CD4-positive, alpha-beta T cell (primary cell): Measurements from ENCODE around the gene NPAS3. TPM values are rescaled to one million over a fixed set of nuclear protein-coding genes. Genes with fewer than 3 reads are reported as not detected.

ENCODE experiments used
- ATAC-seq: fragments of 200-7000 bp; cut with Tn5 transposase; one replicate; pipeline ENCODE4 v1.10.0; 2022; ENCODE audit warnings: mild to moderate bottlenecking; ENCODE audit not compliant: poor library complexity
- CTCF ChIA-PET: fragments of 350-600 bp; sonication (Branson Sonifier 250); formaldehyde crosslinking; loops from one replicate; lab custom pipeline; 2021; ENCODE audit warnings: antibody characterized with exemption, inconsistent platforms; lab: Charles Lee
- POLR2A ChIA-PET: fragments of 350-600 bp; sonication (Branson Sonifier 250); formaldehyde crosslinking; loops from one replicate; lab custom pipeline; 2021; ENCODE audit warnings: antibody characterized with exemption, inconsistent platforms; lab: Charles Lee
- DNase-seq, 14 experiments: peaks; one replicate each; pipeline ENCODE4 v3.0.0-alpha.2; 2013 to 2020; ENCODE audit warnings: mixed read lengths in 2 of 14
- H3K27ac ChIP-seq, 2 donors: one replicate each; pipeline versions ENCODE4 v1.5.1 to v1.7.0; 2013; ENCODE audit warnings: low read length in 2 of 2, low read depth in 1 of 2, mild to moderate bottlenecking in 1 of 2
- H3K27me3 ChIP-seq, 2 experiments: 1 replicate in 1 of 2; 2 replicates in 1 of 2; pipeline versions ENCODE4 v1.6.1 to v1.7.0; 2013; ENCODE audit warnings: low read length in 2 of 2, control low read depth in 1 of 2, mild to moderate bottlenecking in 1 of 2, moderate library complexity in 1 of 2; ENCODE audit not compliant: insufficient read depth in 2 of 2, control insufficient read depth in 1 of 2
- H3K36me3 ChIP-seq: one replicate; pipeline ENCODE4 v1.6.1; 2013; ENCODE audit warnings: low read length, control low read depth; ENCODE audit not compliant: insufficient read depth
- H3K4me1 ChIP-seq: one replicate; pipeline ENCODE4 v1.6.1; 2013; ENCODE audit warnings: low read length, control low read depth; ENCODE audit not compliant: insufficient read depth
- H3K4me3 ChIP-seq: one replicate; pipeline ENCODE4 v1.5.1; 2013; ENCODE audit warnings: mild to moderate bottlenecking, low read length, moderate library complexity
- H3K9me3 ChIP-seq, 2 experiments: 1 replicate in 1 of 2; 2 replicates in 1 of 2; pipeline versions ENCODE4 v1.6.1 to v1.7.0; 2013; ENCODE audit warnings: low read length in 2 of 2, mild to moderate bottlenecking in 2 of 2, control low read depth in 1 of 2, moderate library complexity in 1 of 2; ENCODE audit not compliant: control insufficient read depth in 1 of 2, insufficient read depth in 1 of 2
- H3K27ac Mint-ChIP-seq: one replicate; pipeline ENCODE4 v1.8.0; 2020; ENCODE audit warnings: mixed read lengths
- H3K27me3 Mint-ChIP-seq: one replicate; pipeline ENCODE4 v1.8.0; 2021; ENCODE audit warnings: mixed read lengths
- H3K36me3 Mint-ChIP-seq: one replicate; pipeline ENCODE4 v1.8.0; 2021; ENCODE audit warnings: low read depth, mixed read lengths
- H3K4me1 Mint-ChIP-seq: one replicate; pipeline ENCODE4 v1.8.0; 2021; ENCODE audit warnings: low read depth, mixed read lengths
- H3K4me3 Mint-ChIP-seq: one replicate; pipeline ENCODE4 v1.8.0; 2020; ENCODE audit warnings: mild to moderate bottlenecking, mixed read lengths
- H3K9me3 Mint-ChIP-seq: one replicate; pipeline ENCODE4 v1.8.0; 2020; ENCODE audit warnings: mixed read lengths
- CTCF ChIP-seq: fragments of 200-600 bp; IDR thresholded peaks from one replicate; pipeline ENCODE4 v1.8.0; 2022; ENCODE audit warnings: antibody characterized with exemption, mild to moderate bottlenecking
- intact Hi-C, 2 experiments: fragments of 100-400 bp; cut with DNase I in 1 of 2; cut with micrococcal nuclease in 1 of 2; formaldehyde crosslinking; loops; one replicate each; pipeline versions ENCODE4 v1.15.1 to v1.9.0; 2023 to 2025; cut with DNase I, micrococcal nuclease
- total RNA-seq, 174 experiments: library from RNA in 2 of 174; stranded (reverse) in 2 of 174; gene quantifications; one replicate each; pipeline ENCODE4 v1.2.3 and lab custom pipeline; 2021 to 2026

The NPAS3 gene
- total RNA-seq, 2 experiments from 2014 or later = not detected

- Mint-ChIP-seq H3K27me3 (no peaks in the 10 kb centered on the region), H3K9me3 (peaks cover 3% of the 10 kb centered on the region), H3K4me1 (no peaks in the 10 kb centered on the region), H3K27ac (no peak overlapping the region), H3K4me3 (no peak overlapping the region), H3K36me3 (no peaks in the 10 kb centered on the region)
- no peak for TF ChIP-seq CTCF
- H3K4me3 ChIP-seq = no peak overlapping the region
- DNase-seq = no peak
- no peaks in the 10 kb centered on the region for H3K27me3 ChIP-seq
- H3K9me3 ChIP-seq = peaks cover 0 to 7% of the 10 kb centered on the region in 2 experiments
- intact Hi-C loops = no loop called here
- CTCF ChIA-PET = no interaction called here
- no peaks in the 10 kb centered on the region for H3K4me1 ChIP-seq
- H3K36me3 ChIP-seq = no peaks in the 10 kb centered on the region
- no peak overlapping the region for H3K27ac ChIP-seq
- no peak for ATAC-seq
- POLR2A ChIA-PET = no interaction called here
Observed at GRCh38 chr14:33019346-33019745, 80.7 kb downstream of the NPAS3 start.

GRCh38 chr14:33026850-33027430 lies 88.3 kb downstream of the NPAS3 start:
- H3K4me1 Mint-ChIP-seq = no peaks in the 10 kb centered on the region
- H3K27ac ChIP-seq = no peak overlapping the region
- no peak overlapping the region for H3K4me3 Mint-ChIP-seq
- H3K27me3 ChIP-seq = no peaks in the 10 kb centered on the region
- ATAC-seq = no peak
- no peaks in the 10 kb centered on the region for H3K36me3 Mint-ChIP-seq
- H3K9me3 Mint-ChIP-seq = no peaks in the 10 kb centered on the region
- H3K4me1 ChIP-seq = no peaks in the 10 kb centered on the region
- H3K27ac Mint-ChIP-seq = no peak overlapping the region
- no peaks in the 10 kb centered on the region for H3K27me3 Mint-ChIP-seq
- intact Hi-C loops = no loop called here
- ChIA-PET POLR2A (no interaction called here), CTCF (no interaction called here)
- H3K36me3 ChIP-seq = no peaks in the 10 kb centered on the region
- H3K9me3 ChIP-seq = peaks cover 4% of the 10 kb centered on the region in 2 experiments
- no peak for DNase-seq
- no peak for TF ChIP-seq CTCF
- no peak overlapping the region for H3K4me3 ChIP-seq

GRCh38 chr14:33029511-33029910 lies 90.8 kb downstream of the NPAS3 start:
- Histone ChIP-seq H3K4me1 (no peaks in the 10 kb centered on the region), H3K27me3 (no peaks in the 10 kb centered on the region), H3K9me3 (peaks cover 0 to 4% of the 10 kb centered on the region in 2 experiments), H3K27ac (no peak overlapping the region), H3K36me3 (no peaks in the 10 kb centered on the region), H3K4me3 (no peak overlapping the region)
- ATAC-seq = no peak
- Mint-ChIP-seq H3K9me3 (no peaks in the 10 kb centered on the region), H3K4me1 (no peaks in the 10 kb centered on the region), H3K4me3 (no peak overlapping the region), H3K36me3 (no peaks in the 10 kb centered on the region), H3K27ac (no peak overlapping the region), H3K27me3 (no peaks in the 10 kb centered on the region)
- CTCF ChIA-PET = no interaction called here
- POLR2A ChIA-PET = no interaction called here
- DNase-seq = no peak
- intact Hi-C loops = no loop called here
- no peak for TF ChIP-seq CTCF
